NCI-H526 treated with DMSO at 0.1 percent for 48 hours (cell line): ENCODE results near the gene POLA1.

ENCODE experiments used
- DNase-seq: peaks from one replicate; lab custom pipeline; 2025; lab: John Stamatoyannopoulos, UW

Gene POLA1

DNA sequence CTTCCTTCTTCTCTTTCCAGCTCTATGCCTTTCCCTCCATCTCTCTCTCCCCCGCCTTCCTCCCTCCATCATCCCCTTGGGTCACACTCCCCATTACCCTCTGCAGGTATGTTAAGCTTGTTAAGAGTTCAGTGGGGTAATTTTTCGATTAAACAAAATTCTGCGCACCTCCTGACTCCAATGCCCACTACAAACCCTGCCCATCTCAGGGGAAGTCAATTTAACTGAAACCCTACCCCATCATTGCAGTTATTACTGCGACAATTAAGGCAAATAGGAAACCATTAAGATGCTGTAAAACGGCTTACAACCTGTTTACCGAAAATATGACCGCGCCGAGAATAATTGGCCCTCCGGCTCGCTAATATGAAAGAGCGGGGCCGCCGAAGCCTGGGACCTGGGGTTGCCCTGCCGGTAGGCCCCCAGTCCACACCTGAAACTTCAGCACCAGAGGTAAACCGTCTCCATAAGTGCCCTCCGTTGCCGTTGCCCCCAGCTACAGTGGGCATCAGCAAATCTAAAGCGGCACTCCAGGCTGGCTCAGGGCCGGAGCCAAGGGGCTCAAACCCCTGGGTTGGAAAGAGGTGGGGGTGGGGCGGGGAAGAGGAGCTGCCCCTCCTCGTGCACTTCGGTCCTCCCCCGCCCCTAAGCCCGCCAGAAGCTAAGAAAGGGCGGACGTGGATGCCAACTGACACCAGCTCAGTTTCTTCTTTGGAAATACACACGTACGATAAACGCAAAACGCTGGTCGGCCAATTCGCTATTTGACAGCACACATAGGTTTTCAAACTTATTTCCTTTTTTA, 317.3 kb downstream of the POLA1 start:
- no peak for DNase-seq

DNA sequence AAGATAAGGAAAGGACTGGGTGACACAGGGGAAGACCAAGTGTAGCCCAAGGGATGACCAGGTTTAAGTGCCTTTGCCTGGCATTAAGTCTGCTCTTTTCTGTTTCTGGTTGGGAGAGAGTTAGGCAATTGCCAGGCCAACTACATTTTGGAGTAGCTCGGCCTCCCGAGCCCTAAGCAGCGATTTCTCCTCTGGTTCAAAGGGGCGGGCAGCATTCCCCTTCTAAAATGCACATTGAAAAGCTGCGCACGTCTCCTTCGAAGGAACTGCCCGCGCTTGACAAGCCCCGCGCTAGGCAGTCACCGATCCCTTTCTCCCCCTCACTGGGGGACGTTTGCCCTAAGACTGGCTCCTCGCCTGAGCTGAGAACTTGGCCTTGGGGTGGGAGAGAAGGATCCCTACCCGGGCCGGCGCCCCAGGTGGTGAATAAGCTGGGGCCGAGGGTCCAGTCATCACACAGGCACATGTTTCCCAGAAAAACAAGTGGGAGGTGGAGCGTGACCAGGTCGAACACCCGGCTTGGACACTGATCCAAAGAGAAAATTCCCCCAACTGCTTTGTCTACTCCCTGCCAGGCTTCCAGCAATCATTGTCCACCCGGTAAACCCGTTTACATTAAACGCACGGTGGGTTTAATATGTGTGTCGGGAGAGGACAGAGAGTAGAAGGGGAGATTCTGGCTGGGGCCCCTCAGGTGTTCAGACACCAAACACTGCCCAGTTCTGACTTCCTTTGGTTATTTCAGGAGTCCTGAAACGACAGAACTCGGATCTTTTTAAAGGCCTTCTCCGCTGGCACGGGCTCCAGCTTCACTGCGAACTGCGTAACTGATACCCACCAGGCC, 318.1 kb downstream of the POLA1 start:
- no peak for DNase-seq

DNA sequence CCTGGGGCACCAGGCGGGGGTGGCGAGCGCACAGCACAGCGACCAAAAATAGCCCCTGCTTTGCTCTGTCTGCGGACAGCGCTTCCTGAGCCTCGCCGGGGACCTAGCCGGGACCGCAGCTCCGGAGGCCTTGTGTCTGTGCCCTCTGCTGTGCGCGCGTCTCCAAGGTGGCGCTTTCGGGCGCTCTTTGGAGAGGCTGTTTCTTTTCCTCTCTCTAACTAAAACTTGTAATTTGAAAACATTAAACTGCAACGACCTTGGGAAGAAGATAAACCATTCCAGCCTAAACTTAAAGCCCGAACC, 318.7 kb downstream of the POLA1 start:
- DNase-seq: no peak

DNA sequence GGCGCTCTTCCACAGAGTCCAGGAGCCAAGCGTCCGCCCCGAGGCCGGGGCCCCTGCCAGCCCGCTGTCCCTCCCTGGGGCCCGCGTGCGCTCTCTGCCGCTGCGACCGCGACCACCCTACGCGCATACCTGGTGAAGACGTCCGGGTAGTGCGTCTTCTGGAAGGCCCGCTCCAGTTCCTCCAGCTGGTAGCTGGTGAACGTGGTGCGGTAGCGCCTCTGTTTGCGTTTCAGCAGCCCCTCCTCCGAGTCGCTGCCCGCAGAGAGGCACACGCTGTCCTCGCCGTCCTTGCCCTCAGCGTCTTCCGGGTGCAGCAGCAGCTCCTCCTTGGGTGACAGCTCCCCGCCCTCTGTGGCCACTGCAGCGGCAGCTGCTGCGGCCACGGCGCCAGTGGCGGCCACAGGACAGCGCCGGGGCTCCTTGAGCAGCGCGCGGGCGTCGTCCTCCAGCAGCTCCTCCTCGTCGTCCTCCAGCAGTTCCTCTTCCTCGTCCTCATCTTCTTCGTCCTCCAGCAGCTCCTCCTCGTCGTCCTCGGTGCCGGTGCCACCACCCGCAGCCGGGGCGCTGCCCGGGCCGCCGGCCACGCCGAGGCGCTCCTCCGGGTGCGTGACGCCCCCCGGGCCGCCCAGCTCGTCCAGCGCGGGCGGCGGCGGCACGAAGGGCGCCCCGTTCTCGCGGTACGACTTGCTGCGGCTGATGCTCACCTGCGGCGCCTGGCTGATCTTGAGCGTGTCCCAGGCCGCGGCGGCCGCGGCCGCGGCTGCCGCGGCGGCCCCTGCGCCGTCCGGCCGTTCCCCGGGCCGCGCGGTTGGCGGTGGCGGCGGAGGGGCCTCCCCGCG, 319.3 kb downstream of the POLA1 start:
- DNase-seq: no peak

DNA sequence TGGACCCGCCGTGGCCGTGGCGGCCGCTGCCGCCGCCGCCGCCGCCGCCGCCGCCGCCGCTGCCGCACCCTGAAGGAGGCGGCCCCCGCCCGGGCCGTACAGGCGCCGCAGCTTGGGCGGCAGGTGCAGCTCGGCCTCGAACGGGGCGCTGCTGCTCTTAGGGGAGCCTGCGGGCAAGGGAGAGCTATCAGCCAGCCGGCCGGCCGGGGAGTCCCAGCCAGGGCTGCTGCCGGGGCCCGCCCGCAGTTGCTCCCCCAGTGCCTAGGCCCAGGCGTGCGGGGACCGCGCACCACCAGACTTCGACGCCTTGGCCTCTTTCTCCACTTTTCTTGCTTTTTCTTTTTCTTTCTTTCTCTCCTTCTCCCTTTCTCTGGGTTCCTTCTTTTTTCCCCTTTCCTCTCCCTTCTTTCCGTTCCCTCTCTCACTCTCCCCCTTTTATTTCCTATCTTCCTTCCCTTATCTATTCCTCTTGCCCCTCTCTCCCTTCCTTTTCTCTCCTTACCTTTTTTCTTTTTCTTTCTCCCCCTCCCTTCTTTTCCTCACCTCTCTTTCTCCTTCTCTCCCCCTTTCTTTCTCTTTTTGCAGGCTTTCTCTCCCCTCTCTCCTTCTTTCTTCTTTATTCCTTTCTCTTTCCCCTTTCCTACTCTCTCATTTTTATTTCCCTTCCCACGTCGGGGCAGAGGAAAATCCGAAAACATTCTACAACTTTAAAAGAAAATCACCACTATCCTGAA, 320.1 kb downstream of the POLA1 start:
- DNase-seq: no peak

DNA sequence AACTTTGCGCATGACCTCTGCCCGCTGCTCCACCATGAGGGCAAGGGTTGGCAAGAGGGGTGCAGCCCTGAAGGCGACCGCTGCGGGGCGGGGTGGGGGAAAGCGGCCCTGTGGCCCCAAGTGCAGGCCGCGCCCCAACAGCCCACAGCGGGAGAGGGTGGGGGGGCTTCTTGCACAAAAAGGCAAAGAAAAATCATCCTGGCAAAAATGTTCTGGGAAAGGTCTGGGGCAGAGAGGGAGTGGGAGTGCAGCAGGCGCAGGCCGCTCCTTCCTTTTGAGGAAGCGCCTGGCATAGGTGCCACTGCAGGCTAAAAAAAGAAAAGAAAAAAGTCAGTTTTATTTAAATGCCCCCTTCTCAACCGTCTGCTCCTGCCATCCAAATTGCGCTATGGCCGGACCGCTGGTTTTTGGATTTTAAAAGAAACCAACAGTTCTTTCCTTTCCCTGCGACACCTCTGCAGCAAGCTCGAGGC, 320.7 kb downstream of the POLA1 start:
- no peak for DNase-seq

DNA sequence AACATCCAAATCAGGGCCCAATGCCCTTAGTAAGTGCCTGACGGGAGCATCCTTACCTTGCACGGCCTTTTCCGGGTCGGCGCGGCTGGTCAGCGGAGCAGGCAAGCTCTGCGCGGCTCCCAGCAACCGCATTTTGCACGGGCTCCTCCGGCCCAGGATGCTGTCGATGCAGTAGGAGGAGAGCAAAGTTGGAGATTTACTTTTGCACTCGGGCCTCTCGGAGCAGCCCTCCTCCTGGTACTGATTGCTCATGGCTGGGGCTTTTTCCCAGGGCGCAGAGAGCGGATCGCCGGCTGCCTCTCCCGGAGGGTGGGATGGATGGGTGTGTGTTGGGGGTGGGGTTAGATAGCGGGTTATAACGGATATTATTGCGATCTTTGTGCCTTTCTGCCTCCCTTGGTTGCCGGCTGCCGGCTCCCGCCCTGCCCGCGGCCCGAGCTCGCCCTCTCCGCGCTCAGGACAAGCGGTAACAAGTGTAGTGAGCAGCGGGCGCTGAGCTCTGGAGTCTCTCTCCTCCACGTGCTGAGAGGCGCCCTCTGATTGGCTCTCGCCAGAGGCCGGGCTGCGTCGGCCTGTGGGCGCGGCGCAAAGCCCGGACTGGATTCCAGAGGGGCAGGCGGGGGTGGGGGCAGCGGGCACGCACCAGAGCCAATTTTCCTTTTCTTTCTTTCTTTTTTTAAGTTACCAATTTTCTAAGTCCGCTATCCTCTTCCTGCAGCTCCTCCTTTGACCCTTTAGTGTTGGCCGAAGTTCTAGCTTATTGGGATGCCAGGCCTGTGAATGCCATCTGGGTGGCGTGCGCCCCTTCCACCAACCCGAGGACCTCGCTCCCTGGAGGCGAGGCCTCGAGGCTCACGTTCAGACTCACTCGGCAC, 322.0 kb downstream of the POLA1 start, which contains the start of gene ARX:
TSS of gene ARX (minus strand) at position 480 of the 875 bp plus-strand sequence. CDS start at position 252, 228 bp downstream.
- DNase-seq: peak; percentile 74

DNA sequence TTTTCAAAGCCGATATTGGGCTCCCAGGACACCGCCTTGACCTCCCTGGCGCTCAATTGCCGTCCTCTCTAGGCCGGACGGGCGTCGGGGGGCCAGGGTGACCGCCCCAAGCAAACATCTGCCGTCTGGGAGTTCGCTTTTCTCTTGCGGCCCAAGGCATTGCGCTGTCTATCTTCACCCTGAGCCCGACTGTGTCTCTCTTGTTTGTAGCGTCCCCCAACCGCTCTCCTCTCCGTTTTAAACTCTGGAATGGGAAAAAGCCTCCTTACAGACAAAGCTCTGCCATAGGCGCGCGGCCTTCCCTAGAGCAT, 322.6 kb downstream of the POLA1 start:
- DNase-seq: no peak

DNA sequence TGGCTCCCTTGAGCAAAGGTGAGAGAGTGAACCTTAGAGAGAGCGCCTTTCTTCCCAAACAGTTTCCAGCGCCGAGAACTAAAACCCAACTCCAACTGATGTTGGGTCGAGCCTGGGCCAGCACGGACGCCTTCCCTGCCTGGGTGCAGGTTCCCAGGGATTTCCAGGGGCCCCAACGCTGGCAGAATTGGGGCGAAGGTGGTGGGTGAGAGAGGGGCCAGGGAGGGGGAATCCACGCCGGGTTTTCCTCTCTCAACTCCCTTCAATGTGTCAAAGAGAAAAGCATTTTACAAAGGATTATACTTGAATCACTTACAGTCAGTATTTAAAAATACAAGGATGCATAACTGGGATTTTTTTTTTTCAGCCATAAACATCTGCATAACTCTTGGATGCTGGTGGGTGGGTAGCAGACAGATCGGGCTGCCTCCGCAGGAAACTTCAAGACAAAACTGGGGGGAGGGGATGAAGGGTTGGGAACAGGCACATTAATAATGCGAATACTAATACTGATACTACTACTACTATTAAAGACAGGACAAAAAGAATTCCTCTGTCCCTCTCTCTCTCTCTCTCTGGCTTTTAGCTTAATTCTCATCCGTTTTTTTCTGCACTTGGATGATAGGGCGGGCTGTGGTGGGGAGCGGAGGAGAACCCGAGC, 323.4 kb downstream of the POLA1 start:
- no peak for DNase-seq

DNA sequence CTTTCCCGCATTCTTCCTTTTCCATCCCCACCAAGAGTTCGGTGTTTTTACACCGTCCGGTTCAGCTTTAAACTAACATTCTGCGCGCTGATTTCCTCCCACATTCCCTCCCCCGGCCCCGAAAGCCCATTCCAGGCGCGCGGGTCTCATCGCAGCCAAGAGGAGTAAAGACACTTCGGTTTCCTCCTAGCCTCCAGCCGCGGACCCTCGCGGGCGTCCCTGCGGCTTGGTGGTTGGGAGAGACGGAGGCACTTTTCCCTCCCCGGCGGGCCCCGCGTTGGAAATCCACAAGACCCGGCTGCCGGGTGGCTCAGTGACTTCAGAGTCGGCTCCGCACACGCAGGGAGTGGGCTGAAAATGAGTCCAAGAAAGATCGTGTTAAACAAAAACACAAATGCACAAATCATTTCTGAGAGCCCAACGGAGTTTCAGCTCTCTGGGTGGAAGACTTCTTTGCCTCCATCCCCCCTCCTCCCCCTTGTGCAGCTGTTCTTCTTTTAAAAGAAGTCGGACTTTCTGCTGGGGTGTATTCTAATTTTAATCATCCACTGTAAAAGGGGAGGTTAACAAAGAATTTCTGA, 324.0 kb downstream of the POLA1 start:
- no peak for DNase-seq

DNA sequence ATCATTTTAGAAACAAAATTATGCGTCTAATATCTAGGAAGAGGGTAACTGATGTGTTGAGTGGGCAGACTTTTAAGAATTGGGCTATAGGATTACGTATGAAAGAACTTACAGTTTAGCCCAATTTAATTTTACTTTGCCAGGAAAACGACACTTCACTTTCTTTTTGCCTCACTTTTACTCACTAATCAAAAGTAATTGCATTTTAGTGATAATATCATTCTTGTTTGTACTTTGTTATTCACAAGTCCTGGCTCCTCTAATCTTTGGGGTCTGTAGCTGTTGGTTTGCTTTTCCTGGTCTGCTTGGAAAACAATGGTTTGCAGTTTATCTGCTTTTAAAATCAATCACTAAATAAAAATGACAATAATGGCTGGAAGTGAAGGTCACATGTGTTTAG, 325.0 kb downstream of the POLA1 start:
- no peak for DNase-seq

DNA sequence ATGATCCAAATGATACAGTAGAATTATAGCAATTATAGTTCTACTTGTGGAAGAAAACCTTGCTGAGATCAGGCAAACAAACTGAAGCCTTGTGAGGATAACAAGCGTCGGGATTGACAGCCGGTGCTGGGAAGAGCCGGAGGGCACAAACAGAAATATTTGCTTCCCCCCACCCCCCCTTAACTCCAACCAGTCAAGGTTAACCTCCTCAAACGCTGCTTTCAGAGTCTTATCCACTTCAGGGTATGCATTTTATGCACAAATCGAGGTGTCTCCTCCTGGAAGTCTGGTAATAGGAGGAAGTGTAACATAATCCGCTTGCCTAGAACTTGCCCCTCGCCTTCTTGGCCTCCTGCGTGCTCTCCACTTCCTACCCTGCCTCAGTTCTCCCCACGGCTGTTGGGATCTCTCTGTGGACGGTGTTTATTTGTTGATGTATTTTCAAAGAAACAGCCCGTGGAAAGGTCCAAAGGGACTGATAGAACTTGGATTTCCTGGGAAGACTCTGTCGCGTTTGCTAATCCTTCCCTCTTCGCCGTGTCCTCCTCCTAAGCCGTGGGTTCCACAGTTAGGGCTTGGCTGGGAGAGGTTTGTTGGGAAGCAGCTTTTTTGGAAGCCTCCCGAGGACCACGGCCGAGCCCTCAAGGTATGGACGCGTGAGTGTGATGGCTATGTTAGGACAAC, 326.1 kb downstream of the POLA1 start:
- DNase-seq: no peak

DNA sequence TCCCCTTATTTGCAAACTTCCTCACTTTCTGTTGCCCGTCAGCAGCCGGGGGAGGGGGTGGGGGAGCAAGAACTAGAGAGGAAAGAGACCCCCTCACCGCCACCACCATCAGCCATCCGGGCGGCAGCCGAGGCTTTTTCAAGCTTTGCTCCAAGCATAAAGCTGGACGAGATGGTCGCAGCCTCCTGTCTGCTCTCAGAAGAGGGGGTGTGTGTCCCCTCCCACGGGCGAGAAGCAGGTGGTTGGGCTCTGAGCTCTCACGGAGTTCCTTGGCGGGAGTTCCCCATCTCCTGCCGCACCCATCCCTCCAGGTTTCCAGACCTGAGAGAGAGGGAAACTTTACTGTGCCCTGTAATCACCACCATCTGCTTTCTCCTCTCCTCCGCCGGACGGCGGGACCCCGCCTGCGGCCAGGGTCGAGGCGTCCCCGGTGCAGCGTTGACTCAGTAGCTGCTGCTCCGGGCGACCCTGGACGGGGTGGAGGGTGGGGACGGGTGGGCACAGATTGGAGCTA, 326.7 kb downstream of the POLA1 start:
- DNase-seq: no peak

DNA sequence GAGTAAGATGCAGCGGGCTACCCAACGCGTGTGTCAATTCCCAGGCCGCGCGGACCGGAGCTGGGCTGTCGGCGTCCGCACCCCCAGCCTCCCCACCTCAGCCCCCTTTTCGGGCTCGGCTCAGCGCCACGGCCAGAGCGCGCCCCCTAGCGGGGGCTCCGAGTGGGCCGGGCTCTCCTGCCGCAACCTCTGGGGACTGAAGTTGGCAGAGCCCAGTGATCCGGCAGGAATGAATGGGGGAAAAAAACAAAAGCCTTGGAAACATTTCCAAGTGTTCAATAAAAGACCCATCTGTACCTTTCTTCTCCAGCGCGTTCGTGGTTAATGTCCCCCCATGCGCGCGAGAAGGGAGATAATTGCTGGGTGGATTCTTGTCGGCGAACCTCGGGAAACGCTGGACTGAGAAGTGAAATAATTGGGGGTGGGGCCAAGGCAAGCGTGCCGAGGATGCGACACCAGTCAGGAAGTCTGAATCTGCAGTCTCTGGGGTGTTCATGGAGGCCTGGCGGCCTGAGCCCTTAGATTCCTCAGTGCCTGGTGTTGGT, 327.3 kb downstream of the POLA1 start:
- DNase-seq: no peak

DNA sequence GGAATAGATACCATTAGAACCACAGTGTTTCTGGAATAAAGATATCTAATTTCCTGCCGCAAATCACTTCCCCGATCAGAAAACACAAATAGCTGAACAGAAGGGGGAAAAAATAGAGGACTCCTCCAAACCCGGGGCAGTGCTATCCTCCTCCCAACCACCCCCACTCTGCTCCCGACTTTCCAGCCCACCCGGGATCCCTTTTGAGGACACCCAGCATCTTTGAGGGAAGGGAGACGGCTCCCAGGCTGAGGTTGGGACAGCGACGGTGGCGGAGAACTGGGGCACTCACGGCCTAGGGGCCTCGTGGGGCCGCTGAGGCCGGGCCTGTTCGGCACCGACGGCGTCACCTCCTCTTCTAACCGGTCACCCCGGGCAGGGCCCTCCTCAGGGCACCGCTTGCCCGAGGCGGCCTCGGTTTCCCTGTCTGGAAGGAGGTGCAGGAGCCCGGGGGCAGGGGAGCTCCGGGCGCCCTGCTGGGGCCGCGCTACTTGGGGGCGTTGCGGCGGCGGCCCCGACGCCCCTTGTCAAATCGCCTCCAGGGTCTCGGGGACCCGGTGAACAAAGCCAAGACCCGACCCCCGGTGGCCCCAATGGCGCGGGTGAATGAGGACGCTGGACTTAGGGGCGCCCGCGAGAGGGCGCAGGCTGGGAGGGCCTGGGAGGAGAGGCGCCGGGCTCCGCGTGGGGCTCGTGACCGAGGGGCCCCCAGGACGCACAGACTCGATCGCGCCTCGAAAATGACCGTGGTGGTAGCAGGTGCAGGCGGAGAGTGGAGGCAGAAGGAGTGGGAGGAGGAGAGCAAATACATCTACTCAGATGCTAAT, 329.0 kb downstream of the POLA1 start:
- DNase-seq: no peak

DNA sequence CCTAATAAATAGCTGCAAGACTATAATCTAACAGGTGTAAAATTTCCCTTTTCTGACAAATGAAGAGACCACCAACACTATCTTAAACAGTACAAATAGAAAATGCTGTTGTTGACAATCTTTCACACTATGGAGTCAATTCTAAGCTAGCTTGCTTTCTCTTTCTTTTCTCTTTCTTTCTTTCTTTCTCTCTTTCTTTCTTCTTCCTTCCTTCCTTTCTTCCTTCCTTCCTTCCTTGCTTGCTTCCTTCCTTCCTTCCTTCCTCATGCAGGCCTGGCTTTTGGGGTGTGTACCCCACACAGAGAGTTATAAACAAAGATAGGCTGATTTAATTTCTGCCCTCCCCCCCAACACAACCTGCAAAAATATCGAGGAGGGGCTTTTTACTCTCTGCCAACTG, 330.2 kb downstream of the POLA1 start:
- no peak for DNase-seq

DNA sequence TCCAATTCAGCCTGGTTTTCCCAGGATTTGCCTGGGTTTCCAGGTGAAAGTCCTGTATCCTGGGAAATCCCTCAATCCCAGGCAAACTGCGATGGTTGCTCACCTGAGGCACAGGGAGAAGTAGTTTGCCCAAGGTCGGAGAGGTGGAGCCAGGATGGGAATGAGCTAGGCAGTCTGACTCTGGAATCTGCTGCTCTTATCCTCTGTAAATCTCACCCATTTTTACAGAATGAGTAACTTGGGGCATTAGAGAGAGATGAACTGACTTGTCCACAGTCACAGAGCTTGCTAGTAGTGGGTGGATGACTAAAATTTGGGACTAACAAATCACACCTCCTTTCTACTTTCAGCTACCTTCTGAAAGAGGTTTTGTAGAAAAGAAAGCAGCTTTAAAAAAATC, 331.9 kb downstream of the POLA1 start:
- DNase-seq: no peak

DNA sequence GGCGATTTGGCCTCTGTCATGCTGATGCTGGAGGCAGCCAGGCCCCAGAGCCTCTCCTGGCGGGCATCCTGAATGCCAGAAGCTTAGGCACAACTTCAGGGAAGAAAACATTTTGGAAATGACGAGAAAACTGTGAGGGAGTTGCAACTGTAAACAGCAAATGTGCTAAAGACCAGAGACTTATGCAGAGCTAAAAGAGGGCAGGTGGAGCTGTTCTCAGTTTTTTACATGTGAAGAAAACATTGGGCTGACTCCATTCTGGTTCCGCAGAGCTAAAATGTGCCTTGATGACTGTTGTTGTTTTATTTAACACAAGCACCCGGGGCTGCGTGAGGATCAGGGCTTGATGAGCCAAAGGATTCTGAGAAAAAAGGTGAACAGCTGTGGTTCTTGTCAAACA, 332.9 kb downstream of the POLA1 start:
- DNase-seq: no peak
